Bronchial epithelial cell (primary cell): ENCODE data around the gene KRTAP10-12. TPM values are rescaled to one million over a fixed set of nuclear protein-coding genes. Genes with fewer than 3 reads are reported as not detected.
A peak's percentile ranks its signal among the peaks of the same experiment; 100 is the strongest.
"Not testable (repeated sequence)": the region's sequence is repeated elsewhere in the genome, so short reads cannot be mapped to it uniquely, and the experiment has no call there.

Experiments used
- DNase-seq: peaks from one replicate; pipeline ENCODE4 v3.0.0-alpha.2; 2010; ENCODE audit warnings: low read depth
- FAIRE-seq: peaks from 2 replicates; lab custom pipeline; 2011; peaks lifted over from hg19 to GRCh38; lab: Jason Lieb, UNC
- H3K27me3 ChIP-seq: 2 replicates; pipeline ENCODE4 v1.5.1; 2011; ENCODE audit warnings: low read length; ENCODE audit not compliant: control insufficient read depth, insufficient read depth
- H3K36me3 ChIP-seq: 2 replicates; pipeline ENCODE4 v1.5.1; 2011; ENCODE audit warnings: low read length; ENCODE audit not compliant: control insufficient read depth, insufficient read depth
- H3K4me3 ChIP-seq: 2 replicates; pipeline ENCODE4 v1.5.1; 2011; ENCODE audit warnings: mild to moderate bottlenecking, low read depth, low read length, control low read depth
- total RNA-seq: library from RNA; depleted of rRNA; stranded (reverse); fragments of >200 nt; gene quantifications from 2 replicates; pipeline ENCODE4 v1.2.1, GENCODE V29; 2014
- TF ChIP-seq, protein P1 (sequence below): IDR thresholded peaks from 2 replicates; pipeline ENCODE4 v1.5.1; 2011; ENCODE audit warnings: mild to moderate bottlenecking, moderate library complexity, low read length, control low read depth, inconsistent platforms; ENCODE audit not compliant: insufficient read depth, severe bottlenecking

The KRTAP10-12 gene
- total RNA-seq, 1 donor from 2014 or later = not detected

DNA sequence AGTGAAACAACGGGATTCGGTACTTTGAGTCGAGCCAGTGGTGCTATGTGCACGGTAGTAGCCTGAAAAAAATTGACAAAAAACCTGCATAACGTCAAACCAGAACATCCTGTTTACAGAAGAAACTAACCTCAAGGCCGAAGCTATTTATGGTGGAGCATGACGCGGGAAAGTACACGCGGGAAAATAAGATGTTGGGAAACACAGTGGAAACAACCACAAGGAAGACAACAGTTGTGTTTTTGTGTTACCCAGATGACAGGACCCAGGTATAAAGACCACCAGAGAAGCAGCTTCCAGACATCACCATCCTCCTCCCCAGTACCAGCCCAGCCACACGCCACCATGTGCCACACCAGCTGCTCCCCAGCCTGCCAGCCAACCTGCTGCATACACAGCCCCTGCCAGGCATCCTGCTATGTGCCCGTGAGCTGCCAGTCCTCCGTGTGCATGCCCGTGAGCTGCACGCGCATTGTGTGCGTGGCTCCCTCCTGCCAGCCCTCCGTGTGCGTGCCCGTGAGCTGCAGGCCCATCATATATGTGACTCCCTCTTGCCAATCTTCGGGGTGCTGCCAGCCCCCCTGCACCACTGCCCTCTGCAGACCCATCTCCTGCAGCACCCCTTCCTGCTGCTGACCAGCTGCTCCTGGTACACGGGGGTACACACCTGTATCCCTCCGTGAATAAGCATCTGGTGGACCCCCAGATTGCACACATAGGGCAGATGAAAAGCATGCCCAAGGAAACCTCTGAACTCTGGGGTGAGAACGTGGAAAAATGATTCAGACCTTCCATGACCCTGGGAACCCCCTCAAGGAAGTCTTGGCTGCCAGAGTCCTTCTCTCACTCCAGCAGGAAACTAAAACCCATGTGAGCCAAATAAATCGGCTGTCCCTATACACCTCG lies 39.1 kb upstream of the KRTAP10-12 start, which contains the start of gene KRTAP12-3:
KRTAP12-3 (plus strand) TSS at position 298 of the 906 bp plus-strand sequence; CDS start at position 346, 48 bp downstream.
- no peak within 1 kb of the TSS for H3K4me3 ChIP-seq
- TF ChIP-seq, protein P1, sequence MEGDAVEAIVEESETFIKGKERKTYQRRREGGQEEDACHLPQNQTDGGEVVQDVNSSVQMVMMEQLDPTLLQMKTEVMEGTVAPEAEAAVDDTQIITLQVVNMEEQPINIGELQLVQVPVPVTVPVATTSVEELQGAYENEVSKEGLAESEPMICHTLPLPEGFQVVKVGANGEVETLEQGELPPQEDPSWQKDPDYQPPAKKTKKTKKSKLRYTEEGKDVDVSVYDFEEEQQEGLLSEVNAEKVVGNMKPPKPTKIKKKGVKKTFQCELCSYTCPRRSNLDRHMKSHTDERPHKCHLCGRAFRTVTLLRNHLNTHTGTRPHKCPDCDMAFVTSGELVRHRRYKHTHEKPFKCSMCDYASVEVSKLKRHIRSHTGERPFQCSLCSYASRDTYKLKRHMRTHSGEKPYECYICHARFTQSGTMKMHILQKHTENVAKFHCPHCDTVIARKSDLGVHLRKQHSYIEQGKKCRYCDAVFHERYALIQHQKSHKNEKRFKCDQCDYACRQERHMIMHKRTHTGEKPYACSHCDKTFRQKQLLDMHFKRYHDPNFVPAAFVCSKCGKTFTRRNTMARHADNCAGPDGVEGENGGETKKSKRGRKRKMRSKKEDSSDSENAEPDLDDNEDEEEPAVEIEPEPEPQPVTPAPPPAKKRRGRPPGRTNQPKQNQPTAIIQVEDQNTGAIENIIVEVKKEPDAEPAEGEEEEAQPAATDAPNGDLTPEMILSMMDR = no peak
- peak; percentile 68 for FAIRE-seq

DNA sequence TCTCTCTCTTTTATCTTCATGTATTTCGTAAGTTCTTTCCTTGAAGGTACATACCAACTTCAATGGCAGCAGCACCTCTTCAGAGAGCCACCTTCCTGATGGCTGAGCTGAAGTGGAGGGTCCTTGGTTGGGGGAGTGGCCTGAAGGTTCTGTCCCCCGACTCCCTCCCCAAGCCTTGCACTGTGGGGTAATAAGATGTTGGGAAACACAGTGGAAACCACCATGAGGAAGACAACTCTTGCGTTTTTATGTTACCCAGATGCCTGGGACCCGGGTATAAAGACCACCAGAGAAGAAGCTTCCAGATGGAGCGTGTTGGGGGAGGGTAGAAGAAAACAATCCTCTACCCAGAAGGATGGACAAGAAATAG lies 38.4 kb upstream of the KRTAP10-12 start:
- no peak overlapping the region for H3K4me3 ChIP-seq
- no peaks in the 10 kb centered on the region for H3K36me3 ChIP-seq
- DNase-seq (no peak), FAIRE-seq (no peak)
- H3K27me3 ChIP-seq = no peaks in the 10 kb centered on the region
- TF ChIP-seq, protein P1 = no peak

More for the DNA sequence above, 39.1 kb upstream of the KRTAP10-12 start, which contains the start of gene KRTAP12-3:
- no peaks in the 10 kb centered on the region for H3K36me3 ChIP-seq
- DNase-seq = no peak
- no peaks in the 10 kb centered on the region for H3K27me3 ChIP-seq

DNA sequence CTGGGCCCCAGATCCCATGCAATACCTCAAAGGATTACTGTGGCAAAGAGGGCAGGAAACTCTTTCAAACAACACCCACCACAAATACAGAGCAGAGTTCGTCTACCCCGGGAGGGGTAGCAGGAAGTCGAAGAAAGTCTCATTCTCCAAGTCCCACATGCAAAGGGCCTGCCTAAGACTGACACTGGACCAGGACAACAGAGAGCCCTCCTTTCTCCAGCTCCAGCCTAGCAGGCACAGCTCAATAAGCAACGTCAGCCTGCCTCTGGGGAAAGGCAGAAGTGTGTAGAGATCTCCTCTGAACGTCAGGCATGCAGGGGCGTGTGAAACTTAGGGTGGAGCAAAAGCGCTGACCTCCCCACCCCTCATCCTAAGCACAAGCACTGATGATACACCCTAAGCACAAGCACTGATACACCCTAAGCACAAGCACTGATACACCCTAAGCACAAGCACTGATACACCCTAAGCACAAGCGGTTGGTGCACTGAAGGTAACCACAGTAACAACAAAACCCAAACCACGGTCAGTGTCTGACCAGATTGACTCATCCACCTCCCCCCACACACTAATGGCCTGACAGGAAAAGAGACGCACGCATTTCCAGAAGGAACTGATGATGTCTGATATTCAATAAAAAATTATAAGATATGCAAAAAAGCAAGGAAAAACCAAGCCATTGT lies 37.9 kb upstream of the KRTAP10-12 start:
- FAIRE-seq (no peak), DNase-seq (no peak)
- H3K36me3 ChIP-seq = no peaks in the 10 kb centered on the region
- TF ChIP-seq, protein P1 = no peak
- no peak overlapping the region for H3K4me3 ChIP-seq
- no peaks in the 10 kb centered on the region for H3K27me3 ChIP-seq

DNA sequence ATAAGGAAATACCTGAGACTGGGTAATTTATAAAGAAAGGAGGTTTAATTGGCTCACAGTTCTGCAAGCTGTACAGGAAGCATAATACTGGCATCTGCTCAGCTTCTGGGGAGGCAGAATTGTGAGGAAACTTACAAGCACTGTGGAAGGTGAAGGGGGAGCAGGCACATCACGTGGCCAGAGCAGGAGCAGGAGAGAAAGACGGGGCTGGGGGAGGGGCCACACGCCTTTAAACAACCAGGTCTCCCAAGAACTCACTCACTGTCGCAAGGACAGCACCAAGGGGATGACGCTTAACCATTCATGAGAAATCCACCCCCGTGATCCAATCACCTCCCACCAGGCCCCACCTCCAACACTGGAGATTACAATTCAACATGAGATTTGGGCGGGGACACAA lies 35.4 kb upstream of the KRTAP10-12 start:
- FAIRE-seq, DNase-seq, H3K36me3 ChIP-seq, H3K27me3 ChIP-seq, H3K4me3 ChIP-seq: not testable (repeated sequence)

DNA sequence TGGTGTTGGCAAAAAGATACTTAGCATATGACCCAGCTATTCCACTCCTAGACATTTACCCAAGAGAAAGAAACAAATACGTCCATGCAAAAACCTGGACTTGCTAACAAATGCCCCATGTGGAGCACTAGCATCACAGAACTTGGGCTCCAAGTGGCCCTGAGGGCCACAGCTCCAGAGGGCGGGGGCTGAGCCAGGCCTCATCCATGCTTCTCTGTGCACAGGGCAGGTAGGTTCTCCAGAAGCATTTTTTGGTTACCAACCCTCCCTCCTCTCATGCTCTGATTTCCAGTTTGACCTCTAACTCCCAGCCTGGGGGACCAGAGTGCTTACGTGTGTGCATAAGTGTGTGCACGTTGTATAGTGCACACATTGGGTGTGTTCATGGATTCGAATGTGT lies 32.3 kb upstream of the KRTAP10-12 start:
- H3K36me3 ChIP-seq = no peaks in the 10 kb centered on the region
- H3K4me3 ChIP-seq = no peak overlapping the region
- FAIRE-seq (no peak), DNase-seq (no peak)
- TF ChIP-seq, protein P1 = no peak
- no peaks in the 10 kb centered on the region for H3K27me3 ChIP-seq
